ENCODE measurements around the gene PRKCH.

GRCh38 chr14:61328626-61329262 is 7.4 kb downstream of the PRKCH start:
- no peak for TF ChIP-seq CTCF (IDR thresholded peaks at IDR 0.05)
- no peak for TF ChIP-seq MAZ (IDR thresholded peaks at IDR 0.05; ENCODE audit: borderline replicate concordance, low read depth, low read length)
- no peak for TF ChIP-seq KDM5A (IDR thresholded peaks at IDR 0.05)
- TF ChIP-seq, protein P1, sequence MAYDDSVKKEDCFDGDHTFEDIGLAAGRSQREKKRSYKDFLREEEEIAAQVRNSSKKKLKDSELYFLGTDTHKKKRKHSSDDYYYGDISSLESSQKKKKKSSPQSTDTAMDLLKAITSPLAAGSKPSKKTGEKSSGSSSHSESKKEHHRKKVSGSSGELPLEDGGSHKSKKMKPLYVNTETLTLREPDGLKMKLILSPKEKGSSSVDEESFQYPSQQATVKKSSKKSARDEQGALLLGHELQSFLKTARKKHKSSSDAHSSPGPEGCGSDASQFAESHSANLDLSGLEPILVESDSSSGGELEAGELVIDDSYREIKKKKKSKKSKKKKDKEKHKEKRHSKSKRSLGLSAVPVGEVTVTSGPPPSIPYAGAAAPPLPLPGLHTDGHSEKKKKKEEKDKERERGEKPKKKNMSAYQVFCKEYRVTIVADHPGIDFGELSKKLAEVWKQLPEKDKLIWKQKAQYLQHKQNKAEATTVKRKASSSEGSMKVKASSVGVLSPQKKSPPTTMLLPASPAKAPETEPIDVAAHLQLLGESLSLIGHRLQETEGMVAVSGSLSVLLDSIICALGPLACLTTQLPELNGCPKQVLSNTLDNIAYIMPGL (CRISPR knock-in tag; IDR thresholded peaks at IDR 0.05; ENCODE audit: borderline replicate concordance) = no peak
- TF ChIP-seq, protein P2, sequence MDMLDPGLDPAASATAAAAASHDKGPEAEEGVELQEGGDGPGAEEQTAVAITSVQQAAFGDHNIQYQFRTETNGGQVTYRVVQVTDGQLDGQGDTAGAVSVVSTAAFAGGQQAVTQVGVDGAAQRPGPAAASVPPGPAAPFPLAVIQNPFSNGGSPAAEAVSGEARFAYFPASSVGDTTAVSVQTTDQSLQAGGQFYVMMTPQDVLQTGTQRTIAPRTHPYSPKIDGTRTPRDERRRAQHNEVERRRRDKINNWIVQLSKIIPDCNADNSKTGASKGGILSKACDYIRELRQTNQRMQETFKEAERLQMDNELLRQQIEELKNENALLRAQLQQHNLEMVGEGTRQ (IDR thresholded peaks at IDR 0.05) = no peak
- no peak for TF ChIP-seq HOXA7 (CRISPR knock-in tag; IDR thresholded peaks at IDR 0.05)
- no peak for TF ChIP-seq CEBPB (IDR thresholded peaks at IDR 0.05)
- no peak for TF ChIP-seq KDM1A (IDR thresholded peaks at IDR 0.05; ENCODE audit: low read depth)
- TF ChIP-seq MAX (IDR thresholded peaks at IDR 0.05) = no peak
- no peak for TF ChIP-seq SMC3 (IDR thresholded peaks at IDR 0.05)
- TF ChIP-seq RFX5 (IDR thresholded peaks at IDR 0.05) = no peak

Measured in A549 (cell line).